Cardiac muscle cell (in vitro differentiated cells and primary cell): ENCODE results near the gene PLAAT3. TPM values are rescaled to one million over a fixed set of nuclear protein-coding genes. Genes with fewer than 3 reads are reported as not detected.
"Not testable (repeated sequence)": the region's sequence is repeated elsewhere in the genome, so short reads cannot be mapped to it uniquely, and the experiment has no call there.

Experiments
- DNase-seq, 2 donors: peaks; one replicate each; pipeline versions ENCODE4 v3.0.0 to v3.0.0-alpha.2; 2010 to 2017; ENCODE audit warnings: low read depth in 1 of 2, low spot score in 1 of 2
- H3K27ac ChIP-seq: fragments of 200-600 bp; sonication (generic); 2 replicates; pipeline ENCODE4 v1.5.1; 2016
- H3K27me3 ChIP-seq: fragments of 200-600 bp; sonication (generic); 2 replicates; pipeline ENCODE4 v1.6.0; 2016; ENCODE audit warnings: control low read depth
- H3K36me3 ChIP-seq: fragments of 200-600 bp; sonication (generic); 2 replicates; pipeline ENCODE4 v1.5.1; 2016; ENCODE audit warnings: control low read depth
- H3K4me1 ChIP-seq: fragments of 200-600 bp; sonication (generic); 2 replicates; pipeline ENCODE4 v1.8.1; 2017; ENCODE audit warnings: low read depth, mild to moderate bottlenecking, mixed run types
- H3K4me3 ChIP-seq: fragments of 200-600 bp; sonication (generic); 2 replicates; pipeline ENCODE4 v1.5.1; 2016; ENCODE audit warnings: mild to moderate bottlenecking
- H3K9me3 ChIP-seq: fragments of 200-600 bp; sonication (generic); 2 replicates; pipeline ENCODE4 v1.5.1; 2017; ENCODE audit warnings: low read depth, mild to moderate bottlenecking, control low read depth
- polyA plus RNA-seq: library from polyadenylated mRNA; unstranded; fragments of >200 nt; fragmentation: Nextera tagmentation; extraction: Ambion mirVana; gene quantifications from 2 replicates; pipeline ENCODE4 v1.2.1, GENCODE V29; 2016
- total RNA-seq: library from RNA; depleted of rRNA; stranded (reverse); fragments of >200 nt; gene quantifications from 2 replicates; pipeline ENCODE4 v1.2.3, GENCODE V29; 2016
- TF ChIP-seq, protein P1 (sequence below): IDR thresholded peaks from 2 replicates; pipeline ENCODE4 v1.5.1; 2012; ENCODE audit warnings: low read depth, mild to moderate bottlenecking, low read length

Gene PLAAT3
- total and polyA plus RNA-seq, 2 experiments from 2014 or later: 10.0 to 10.8 TPM

DNA sequence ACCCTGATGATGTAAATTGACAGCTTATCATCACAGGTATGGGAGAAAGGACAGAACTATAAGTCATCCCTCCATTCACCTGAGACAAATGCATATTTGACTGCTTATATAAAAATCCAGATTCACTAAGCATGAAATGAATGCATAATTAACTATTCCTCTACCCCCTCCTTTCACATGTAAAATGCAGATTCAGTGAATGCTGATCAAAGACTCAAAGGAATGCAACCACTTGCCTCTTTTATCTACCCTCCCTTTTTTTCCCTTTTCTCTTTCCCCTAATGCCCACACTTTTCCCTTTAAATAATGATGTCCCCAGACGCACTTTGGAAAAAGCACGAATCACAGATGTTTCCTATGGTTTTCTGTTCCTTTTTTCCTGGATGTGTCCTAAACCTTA lies 82.1 kb downstream of the PLAAT3 start:
- H3K9me3 ChIP-seq: no peaks in the 10 kb centered on the region
- H3K27me3 ChIP-seq: peaks cover 3% of the 10 kb centered on the region
- TF ChIP-seq, protein P1, sequence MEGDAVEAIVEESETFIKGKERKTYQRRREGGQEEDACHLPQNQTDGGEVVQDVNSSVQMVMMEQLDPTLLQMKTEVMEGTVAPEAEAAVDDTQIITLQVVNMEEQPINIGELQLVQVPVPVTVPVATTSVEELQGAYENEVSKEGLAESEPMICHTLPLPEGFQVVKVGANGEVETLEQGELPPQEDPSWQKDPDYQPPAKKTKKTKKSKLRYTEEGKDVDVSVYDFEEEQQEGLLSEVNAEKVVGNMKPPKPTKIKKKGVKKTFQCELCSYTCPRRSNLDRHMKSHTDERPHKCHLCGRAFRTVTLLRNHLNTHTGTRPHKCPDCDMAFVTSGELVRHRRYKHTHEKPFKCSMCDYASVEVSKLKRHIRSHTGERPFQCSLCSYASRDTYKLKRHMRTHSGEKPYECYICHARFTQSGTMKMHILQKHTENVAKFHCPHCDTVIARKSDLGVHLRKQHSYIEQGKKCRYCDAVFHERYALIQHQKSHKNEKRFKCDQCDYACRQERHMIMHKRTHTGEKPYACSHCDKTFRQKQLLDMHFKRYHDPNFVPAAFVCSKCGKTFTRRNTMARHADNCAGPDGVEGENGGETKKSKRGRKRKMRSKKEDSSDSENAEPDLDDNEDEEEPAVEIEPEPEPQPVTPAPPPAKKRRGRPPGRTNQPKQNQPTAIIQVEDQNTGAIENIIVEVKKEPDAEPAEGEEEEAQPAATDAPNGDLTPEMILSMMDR: no peak
- no peak overlapping the region for H3K27ac ChIP-seq
- no peak for DNase-seq
- H3K4me3 ChIP-seq: no peak overlapping the region
- H3K36me3 ChIP-seq: no peaks in the 10 kb centered on the region
- H3K4me1 ChIP-seq: no peaks in the 10 kb centered on the region

DNA sequence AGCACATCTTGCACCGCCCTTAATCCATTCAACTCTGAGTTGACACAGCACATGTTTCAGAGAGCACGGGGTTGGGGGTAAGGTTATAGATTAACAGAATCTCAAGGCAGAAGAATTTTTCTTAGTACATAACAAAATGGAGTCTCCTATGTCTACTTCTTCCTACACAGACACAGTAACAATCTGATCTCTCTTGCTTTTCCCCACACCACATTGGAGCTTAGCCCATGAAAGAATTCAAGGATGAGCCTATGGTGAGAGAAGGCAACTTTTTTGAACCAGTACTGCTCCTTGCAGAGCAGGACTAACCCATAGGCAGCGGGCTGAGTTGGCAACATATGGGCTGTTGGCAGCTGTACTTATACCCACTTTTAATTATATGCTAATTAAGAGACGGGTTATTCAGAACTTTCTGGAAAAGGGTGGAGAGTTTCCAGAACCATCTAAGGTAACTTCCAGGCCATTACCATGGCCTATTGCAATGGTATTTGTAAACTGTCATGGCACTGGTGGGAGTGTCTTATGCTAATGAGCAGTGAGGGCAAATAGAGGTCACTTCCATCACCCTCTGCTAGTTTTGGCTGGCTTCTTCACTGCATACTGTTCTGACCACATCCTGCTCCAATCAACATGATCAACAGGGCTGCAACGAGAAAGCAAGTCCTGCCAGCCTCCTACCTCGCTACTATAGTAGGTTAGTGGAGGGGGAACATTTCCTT lies 83.0 kb downstream of the PLAAT3 start:
- peak in 1 of 2 donors; percentile 98 for DNase-seq
- not testable (repeated sequence) for H3K27me3 ChIP-seq, H3K4me3 ChIP-seq, H3K4me1 ChIP-seq, H3K27ac ChIP-seq, H3K9me3 ChIP-seq, H3K36me3 ChIP-seq

DNA sequence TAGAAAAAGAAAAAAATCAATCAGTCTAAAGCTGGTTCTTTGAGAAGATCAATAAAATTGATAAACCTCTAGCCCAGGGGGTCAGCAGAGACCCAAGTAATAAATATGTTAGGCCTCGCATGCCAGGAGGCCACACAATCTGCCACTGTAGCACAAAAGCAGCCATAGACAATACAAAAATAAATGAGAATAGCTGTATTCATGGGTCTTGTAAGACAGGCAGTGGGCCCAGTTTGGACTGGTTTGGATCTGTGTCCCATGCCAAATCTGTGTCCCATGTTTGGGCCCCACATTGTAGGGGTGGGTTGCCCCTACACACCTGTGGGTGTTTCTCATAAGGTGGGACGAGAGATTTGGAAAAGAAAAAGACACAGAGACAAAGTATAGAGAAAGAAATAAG lies 84.2 kb downstream of the PLAAT3 start:
- TF ChIP-seq, protein P1: no peak
- H3K9me3 ChIP-seq: no peaks in the 10 kb centered on the region
- DNase-seq: no peak
- H3K4me3 ChIP-seq: no peak overlapping the region
- no peaks in the 10 kb centered on the region for H3K36me3 ChIP-seq
- no peaks in the 10 kb centered on the region for H3K4me1 ChIP-seq
- peaks cover 3% of the 10 kb centered on the region for H3K27me3 ChIP-seq
- H3K27ac ChIP-seq: no peak overlapping the region

DNA sequence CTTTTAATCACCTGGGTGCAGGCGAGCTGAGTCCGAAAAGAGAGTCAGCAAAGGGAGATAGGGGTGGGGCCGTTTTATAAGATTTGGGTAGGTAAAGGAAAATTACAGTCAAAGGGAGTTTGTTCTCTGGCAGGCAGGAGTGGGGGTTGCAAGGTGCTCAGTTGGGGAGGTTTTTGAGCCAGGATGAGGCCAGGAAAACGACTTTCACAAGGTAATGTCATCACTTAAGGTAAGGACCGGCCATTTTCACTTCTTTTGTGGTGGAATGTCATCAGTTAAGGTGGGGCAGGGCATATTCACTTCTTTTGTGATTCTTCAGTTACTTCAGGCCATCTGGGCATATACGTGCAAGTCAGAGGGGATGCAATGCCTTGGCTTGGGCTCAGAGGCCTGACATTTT lies 84.9 kb downstream of the PLAAT3 start:
- not testable (repeated sequence) for H3K9me3 ChIP-seq, H3K4me1 ChIP-seq, H3K4me3 ChIP-seq, H3K27me3 ChIP-seq, H3K36me3 ChIP-seq, DNase-seq, H3K27ac ChIP-seq

DNA sequence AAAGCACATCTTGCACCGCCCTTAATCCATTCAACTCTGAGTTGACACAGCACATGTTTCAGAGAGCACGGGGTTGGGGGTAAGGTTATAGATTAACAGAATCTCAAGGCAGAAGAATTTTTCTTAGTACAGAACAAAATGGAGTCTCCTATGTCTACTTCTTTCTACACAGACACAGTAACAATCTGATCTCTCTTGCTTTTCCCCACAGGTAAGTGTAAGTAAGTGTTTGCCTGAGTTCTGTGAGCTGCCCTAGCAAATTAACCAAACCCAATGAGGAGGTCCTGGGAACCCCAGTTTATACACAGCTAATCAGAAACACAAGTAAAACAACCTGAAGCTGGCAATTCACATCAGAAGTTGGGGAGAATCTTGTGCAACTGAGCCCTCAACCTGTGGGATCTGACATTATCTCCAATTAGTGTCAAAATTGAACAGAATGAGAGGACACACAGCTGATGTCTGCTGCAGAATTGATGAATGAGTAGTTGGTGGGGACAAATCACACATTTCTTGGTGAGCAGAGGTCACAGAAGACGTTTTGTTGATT lies 85.4 kb downstream of the PLAAT3 start:
- not testable (repeated sequence) for H3K36me3 ChIP-seq, H3K27me3 ChIP-seq, H3K9me3 ChIP-seq, H3K4me1 ChIP-seq, DNase-seq, H3K4me3 ChIP-seq, H3K27ac ChIP-seq

DNA sequence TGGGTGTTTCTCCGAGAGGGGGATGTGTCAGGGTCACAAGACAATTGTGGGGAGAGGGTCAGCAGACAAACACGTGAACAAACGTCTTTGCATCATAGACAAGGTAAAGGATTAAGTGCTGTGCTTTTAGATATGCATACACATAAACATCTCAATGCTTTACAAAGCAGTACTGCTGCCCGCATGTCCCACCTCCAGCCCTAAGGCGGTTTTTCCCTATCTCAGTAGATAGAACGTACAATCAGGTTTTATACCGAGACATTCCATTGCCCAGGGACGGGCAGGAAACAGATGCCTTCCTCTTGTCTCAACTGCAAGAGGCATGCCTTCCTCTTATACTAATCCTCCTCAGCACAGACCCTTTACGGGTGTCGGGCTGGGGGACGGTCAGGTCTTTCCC lies 86.1 kb downstream of the PLAAT3 start:
- H3K27ac ChIP-seq, DNase-seq, H3K36me3 ChIP-seq, H3K27me3 ChIP-seq, H3K4me3 ChIP-seq, H3K9me3 ChIP-seq, H3K4me1 ChIP-seq: not testable (repeated sequence)

DNA sequence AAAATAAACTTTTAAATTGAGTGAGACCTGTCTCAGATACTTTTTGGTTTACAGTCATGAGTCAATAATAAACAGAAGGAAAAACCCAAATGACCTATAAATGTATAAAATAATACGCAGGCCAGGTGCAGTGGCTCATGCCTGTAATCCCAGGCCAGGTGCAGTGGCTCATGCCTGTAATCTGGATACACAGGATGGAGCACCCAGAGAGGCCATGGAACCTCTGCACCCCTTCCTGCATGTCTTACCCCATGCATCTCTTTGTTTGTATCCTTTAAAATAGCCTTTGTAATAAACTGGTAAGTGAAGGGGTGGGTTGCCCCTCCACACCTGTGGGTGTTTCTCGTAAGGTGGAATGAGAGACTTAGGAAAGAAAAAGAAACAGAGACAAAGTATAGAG lies 86.6 kb downstream of the PLAAT3 start:
- DNase-seq: no peak
- TF ChIP-seq, protein P1: no peak
- Histone ChIP-seq H3K27ac (no peak overlapping the region), H3K36me3 (no peaks in the 10 kb centered on the region), H3K4me3 (no peak overlapping the region), H3K27me3 (peaks cover 3% of the 10 kb centered on the region), H3K9me3 (no peaks in the 10 kb centered on the region), H3K4me1 (no peaks in the 10 kb centered on the region)

Other genes starting within 250 kb of the PLAAT3 start
- gene SLC22A9, start 244.6 kb downstream of the PLAAT3 start, total RNA-seq: 0.18 TPM in 1 of 2 replicates, not detected in the other
- 0.09 TPM in 1 of 2 replicates, not detected in the other for gene SLC22A9, start 244.6 kb downstream of the PLAAT3 start, polyA plus RNA-seq
- 0.06 TPM in 1 of 2 replicates, not detected in the other for gene PLAAT5, start 123.3 kb downstream of the PLAAT3 start, total RNA-seq
- gene PLAAT5, start 123.3 kb downstream of the PLAAT3 start, polyA plus RNA-seq: 0.90 TPM in 1 of 2 replicates, not detected in the other
- not detected in 2 replicates for gene LGALS12, start 108.3 kb downstream of the PLAAT3 start, total RNA-seq
- gene LGALS12, start 108.3 kb downstream of the PLAAT3 start, polyA plus RNA-seq: not detected in 2 replicates
- 0.42 TPM in 1 of 2 replicates, not detected in the other for gene PLAAT4, start 77.6 kb downstream of the PLAAT3 start, total RNA-seq
- gene PLAAT4, start 77.6 kb downstream of the PLAAT3 start, polyA plus RNA-seq: not detected in 2 replicates
- gene PLAAT2, start 51.1 kb downstream of the PLAAT3 start, total RNA-seq: not detected in 2 replicates
- gene PLAAT2, start 51.1 kb downstream of the PLAAT3 start, polyA plus RNA-seq: not detected in 2 replicates
- 3.1 and 4.6 TPM in 2 replicates for gene ATL3, start 56.9 kb upstream of the PLAAT3 start, total RNA-seq
- 2.4 and 3.8 TPM in 2 replicates for gene ATL3, start 56.9 kb upstream of the PLAAT3 start, polyA plus RNA-seq
- gene RTN3, start 67.1 kb upstream of the PLAAT3 start, total RNA-seq: 99.7 and 132 TPM in 2 replicates
- 99.5 and 116 TPM in 2 replicates for gene RTN3, start 67.1 kb upstream of the PLAAT3 start, polyA plus RNA-seq
- 31.5 and 42.8 TPM in 2 replicates for gene ZFTA, start 154.3 kb upstream of the PLAAT3 start, total RNA-seq
- 10.0 and 16.5 TPM in 2 replicates for gene ZFTA, start 154.3 kb upstream of the PLAAT3 start, polyA plus RNA-seq
- gene SPINDOC, start 199.0 kb upstream of the PLAAT3 start, total RNA-seq: 44.5 and 45.2 TPM in 2 replicates
- 8.2 and 9.0 TPM in 2 replicates for gene SPINDOC, start 199.0 kb upstream of the PLAAT3 start, polyA plus RNA-seq
- gene MARK2, start 224.7 kb upstream of the PLAAT3 start, total RNA-seq: 31.0 and 31.4 TPM in 2 replicates
- gene MARK2, start 224.7 kb upstream of the PLAAT3 start, polyA plus RNA-seq: 37.2 and 38.1 TPM in 2 replicates